Measurements from ENCODE around the gene CIITA. TPM values are rescaled to one million over a fixed set of nuclear protein-coding genes. Genes with fewer than 3 reads are reported as not detected.
"Not testable (repeated sequence)": the region's sequence is repeated elsewhere in the genome, so short reads cannot be mapped to it uniquely, and the experiment has no call there.

The CIITA gene
- total RNA-seq, 2 donors from 2014 or later, result 3.2 to 3.4 TPM

DNA sequence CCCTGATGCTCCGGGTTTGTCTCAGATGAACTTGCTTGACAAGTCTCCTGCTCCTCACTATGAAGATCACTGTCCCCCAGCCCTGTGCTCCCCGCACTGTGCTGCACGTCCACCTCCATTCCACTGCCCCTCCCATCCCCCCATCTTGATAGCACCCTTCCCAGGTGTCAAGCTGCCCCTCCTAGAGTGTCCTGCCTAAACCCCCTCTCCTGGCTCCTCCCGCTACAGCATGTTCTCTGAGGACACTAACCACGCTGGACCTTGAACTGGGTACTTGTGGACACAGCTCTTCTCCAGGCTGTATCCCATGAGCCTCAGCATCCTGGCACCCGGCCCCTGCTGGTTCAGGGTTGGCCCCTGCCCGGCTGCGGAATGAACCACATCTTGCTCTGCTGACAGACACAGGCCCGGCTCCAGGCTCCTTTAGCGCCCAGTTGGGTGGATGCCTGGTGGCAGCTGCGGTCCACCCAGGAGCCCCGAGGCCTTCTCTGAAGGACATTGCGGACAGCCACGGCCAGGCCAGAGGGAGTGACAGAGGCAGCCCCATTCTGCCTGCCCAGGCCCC, 46.7 kb downstream of the CIITA start:
- H3K27ac ChIP-seq, result peak overlapping the region; percentile 84 to 87
- H3K36me3 ChIP-seq, result peaks cover 41% of the 10 kb centered on the region
- TF ChIP-seq, protein P1, sequence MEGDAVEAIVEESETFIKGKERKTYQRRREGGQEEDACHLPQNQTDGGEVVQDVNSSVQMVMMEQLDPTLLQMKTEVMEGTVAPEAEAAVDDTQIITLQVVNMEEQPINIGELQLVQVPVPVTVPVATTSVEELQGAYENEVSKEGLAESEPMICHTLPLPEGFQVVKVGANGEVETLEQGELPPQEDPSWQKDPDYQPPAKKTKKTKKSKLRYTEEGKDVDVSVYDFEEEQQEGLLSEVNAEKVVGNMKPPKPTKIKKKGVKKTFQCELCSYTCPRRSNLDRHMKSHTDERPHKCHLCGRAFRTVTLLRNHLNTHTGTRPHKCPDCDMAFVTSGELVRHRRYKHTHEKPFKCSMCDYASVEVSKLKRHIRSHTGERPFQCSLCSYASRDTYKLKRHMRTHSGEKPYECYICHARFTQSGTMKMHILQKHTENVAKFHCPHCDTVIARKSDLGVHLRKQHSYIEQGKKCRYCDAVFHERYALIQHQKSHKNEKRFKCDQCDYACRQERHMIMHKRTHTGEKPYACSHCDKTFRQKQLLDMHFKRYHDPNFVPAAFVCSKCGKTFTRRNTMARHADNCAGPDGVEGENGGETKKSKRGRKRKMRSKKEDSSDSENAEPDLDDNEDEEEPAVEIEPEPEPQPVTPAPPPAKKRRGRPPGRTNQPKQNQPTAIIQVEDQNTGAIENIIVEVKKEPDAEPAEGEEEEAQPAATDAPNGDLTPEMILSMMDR (IDR thresholded peaks at IDR 0.05), result no peak
- H3K4me3 ChIP-seq, result no peak overlapping the region
- peaks cover 0 to 46% of the 10 kb centered on the region in 2 donors for H3K4me1 ChIP-seq
- H3K9me3 ChIP-seq, result no peaks in the 10 kb centered on the region
- peak; percentile 84 for DNase-seq (ENCODE audit: low spot score)
- no peaks in the 10 kb centered on the region for H3K27me3 ChIP-seq

DNA sequence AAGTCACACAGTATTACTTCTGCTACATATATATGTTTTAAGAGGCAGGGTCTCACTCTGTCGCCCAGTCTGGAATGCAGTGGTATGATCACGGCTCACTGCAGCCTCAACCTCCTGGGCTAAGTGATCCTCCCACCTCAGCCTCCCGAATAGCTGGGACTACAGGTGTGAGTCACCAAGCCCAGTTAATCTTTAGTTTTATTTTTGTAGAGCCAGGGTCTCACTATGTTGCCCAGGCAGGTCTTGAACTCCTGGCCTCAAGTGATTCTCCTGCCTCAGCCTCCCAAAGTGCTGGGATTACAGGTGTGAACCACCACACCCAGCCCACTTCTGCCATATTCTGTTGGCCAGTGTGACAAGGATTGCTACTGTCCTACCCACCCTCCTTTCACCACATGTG, 48.3 kb downstream of the CIITA start:
- not testable (repeated sequence) for H3K27ac ChIP-seq
- peaks cover 0 to 56% of the 10 kb centered on the region in 2 donors for H3K4me1 ChIP-seq

DNA sequence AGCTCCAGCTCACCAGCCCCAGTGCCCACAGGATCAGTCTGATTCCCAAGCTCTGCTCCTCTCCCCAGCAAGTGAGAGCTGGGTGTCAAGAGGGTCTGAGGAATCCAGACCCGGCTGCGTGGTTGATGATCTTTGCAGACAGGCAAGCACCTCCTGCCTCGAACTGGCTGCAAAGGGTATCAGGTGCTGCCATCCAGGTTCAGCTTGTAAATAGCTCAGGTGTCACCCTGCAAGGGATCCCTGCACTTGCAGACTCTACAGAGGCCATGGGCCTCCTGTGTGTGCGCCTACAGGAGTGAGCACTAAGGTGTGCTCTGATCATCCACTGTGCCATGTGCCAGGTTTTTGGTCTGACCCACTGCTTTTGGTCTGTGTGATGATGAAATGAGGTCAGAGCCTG, 49.1 kb downstream of the CIITA start:
- peaks cover 0 to 58% of the 10 kb centered on the region in 2 donors for H3K4me1 ChIP-seq

More for the DNA sequence above, 48.3 kb downstream of the CIITA start:
- H3K36me3 ChIP-seq, result peaks cover 47% of the 10 kb centered on the region
- DNase-seq (ENCODE audit: low spot score); H3K4me3 ChIP-seq; H3K27me3 ChIP-seq; H3K9me3 ChIP-seq: not testable (repeated sequence)

DNA sequence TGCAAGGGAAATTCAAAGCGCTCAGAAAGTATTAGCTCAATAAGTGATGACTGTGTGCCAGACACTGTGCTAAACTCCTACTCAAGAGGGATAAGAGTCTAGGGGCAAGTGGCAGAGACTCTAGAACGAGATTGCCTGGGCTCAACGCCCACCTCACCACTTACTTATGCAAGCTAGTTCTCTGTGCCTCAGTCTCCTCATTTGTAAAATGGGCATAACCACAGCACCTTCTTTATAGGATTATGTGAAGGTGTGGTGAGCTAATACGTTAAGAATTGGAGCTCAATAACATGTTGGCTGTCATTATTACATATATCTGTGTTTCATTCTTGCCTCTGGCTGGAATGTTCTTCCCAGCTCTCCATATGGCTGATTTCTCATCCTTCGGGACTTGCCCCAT, 49.9 kb downstream of the CIITA start:
- peaks cover 55% of the 10 kb centered on the region for H3K36me3 ChIP-seq
- DNase-seq (ENCODE audit: low spot score), result no peak
- no peaks in the 10 kb centered on the region for H3K9me3 ChIP-seq
- no peaks in the 10 kb centered on the region for H3K27me3 ChIP-seq
- peaks cover 0 to 52% of the 10 kb centered on the region in 2 donors for H3K4me1 ChIP-seq
- no peak overlapping the region for H3K27ac ChIP-seq
- TF ChIP-seq, protein P1 (IDR thresholded peaks at IDR 0.05), result no peak
- no peak overlapping the region for H3K4me3 ChIP-seq

More for the DNA sequence above, 49.1 kb downstream of the CIITA start:
- no peak overlapping the region for H3K27ac ChIP-seq
- peaks cover 47% of the 10 kb centered on the region for H3K36me3 ChIP-seq
- no peak overlapping the region for H3K4me3 ChIP-seq
- H3K27me3 ChIP-seq, result no peaks in the 10 kb centered on the region
- no peak for DNase-seq (ENCODE audit: low spot score)
- TF ChIP-seq, protein P1 (IDR thresholded peaks at IDR 0.05), result no peak
- H3K9me3 ChIP-seq, result no peaks in the 10 kb centered on the region

DNA sequence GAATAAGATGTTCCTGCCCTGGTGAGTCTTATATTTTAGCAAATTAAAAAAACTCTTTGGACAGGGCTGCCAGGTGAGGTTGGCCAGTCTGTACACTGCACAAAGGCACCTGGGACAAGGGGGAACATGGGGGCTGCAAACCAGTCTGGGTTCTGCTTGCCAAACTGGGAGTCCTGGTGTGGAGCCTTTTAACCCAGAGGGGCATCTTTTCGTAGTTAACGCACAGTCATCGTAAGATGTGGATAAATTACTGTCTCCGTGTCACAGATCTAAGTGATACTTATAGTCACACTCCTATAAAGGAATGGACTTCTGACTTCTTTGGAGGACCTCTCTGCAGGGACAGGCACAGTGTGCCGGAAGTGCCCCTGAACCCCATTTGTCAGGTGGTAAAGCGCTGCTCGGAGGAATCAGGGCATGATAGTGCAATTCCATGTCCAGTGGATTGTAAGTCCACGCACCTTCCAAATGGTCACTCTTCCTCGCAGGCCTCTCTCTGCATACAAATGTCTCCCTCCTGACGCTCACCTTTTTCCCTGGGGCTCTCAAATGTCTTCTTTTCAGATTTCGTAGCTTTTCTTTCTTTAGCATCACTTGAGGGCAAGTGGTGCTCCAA, 50.6 kb downstream of the CIITA start:
- Histone ChIP-seq H3K4me3 (no peak overlapping the region), H3K27ac (no peak overlapping the region), H3K9me3 (no peaks in the 10 kb centered on the region), H3K4me1 (peaks cover 0 to 44% of the 10 kb centered on the region in 2 donors), H3K36me3 (peaks cover 55% of the 10 kb centered on the region), H3K27me3 (no peaks in the 10 kb centered on the region)
- no peak for DNase-seq (ENCODE audit: low spot score)
- TF ChIP-seq, protein P1 (IDR thresholded peaks at IDR 0.05), result no peak

DNA sequence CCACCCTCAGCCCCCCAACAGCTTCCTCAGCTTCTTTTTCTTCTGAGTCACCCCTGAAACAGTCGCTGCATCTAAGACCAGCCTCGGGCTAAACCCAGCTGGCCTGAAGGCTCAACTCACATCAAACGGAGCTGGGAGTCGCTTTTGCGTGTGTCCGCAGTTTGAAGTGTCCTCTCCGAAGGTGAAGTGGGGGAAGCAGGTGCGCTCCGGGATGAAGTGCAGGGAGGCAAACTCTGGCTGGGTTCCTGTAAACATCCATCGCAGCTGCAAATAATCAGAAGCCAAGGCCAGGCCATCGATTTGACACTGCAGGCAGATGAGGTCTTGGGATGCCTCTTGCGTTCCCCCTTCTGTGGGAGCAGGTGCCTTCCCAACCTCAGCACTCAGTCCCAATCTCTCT, 52.1 kb downstream of the CIITA start:
- H3K9me3 ChIP-seq; H3K27me3 ChIP-seq; DNase-seq (ENCODE audit: low spot score); H3K27ac ChIP-seq; H3K4me3 ChIP-seq: not testable (repeated sequence)
- Histone ChIP-seq H3K36me3 (peaks cover 62% of the 10 kb centered on the region), H3K4me1 (peaks cover 0 to 40% of the 10 kb centered on the region in 2 donors)
